Measurements from ENCODE around the gene KDM2B. TPM values are rescaled to one million over a fixed set of nuclear protein-coding genes. Genes with fewer than 3 reads are reported as not detected.
"Not testable (repeated sequence)": the region's sequence is repeated elsewhere in the genome, so short reads cannot be mapped to it uniquely, and the experiment has no call there.

The KDM2B gene
- total RNA-seq, 1 experiment from 2014 or later: 39.1 TPM

DNA sequence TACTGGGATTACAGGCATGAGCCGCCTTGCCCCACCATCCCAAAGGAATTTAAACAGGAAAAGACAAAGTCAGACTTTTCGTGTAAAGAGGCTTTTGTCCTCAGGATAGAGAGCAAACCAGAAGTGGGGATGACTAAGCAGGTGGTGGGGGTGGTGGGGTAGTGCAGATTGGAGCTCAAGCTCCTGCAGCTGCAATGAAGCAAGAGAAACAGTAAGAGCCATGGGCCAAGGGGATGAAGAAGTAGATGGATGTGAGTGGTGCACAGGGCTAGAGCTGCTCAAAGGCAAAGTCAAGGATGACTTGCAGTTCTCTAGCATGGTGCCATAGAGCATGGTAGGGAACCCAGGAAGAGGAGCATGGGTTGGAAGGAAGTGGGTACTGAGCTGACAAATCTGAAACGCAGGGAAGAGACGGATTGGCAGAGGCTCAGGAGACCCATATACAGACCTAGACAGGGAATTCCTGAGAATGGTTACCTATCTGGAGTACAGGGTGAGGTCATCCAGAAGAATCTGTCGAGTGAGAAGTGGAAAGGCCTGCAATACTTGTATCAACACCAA, 192.3 kb downstream of the KDM2B start:
- no peak for DNase-seq
- no peaks in the 10 kb centered on the region for H3K4me1 ChIP-seq (ENCODE audit: low read length)
- no peaks in the 10 kb centered on the region for H3K36me3 ChIP-seq (ENCODE audit: insufficient read depth, low read length)
- H4K20me1 ChIP-seq (ENCODE audit: insufficient read depth, low read depth, low read length): no peaks in the 10 kb centered on the region
- no peak overlapping the region for H3K27ac ChIP-seq (ENCODE audit: low read length)
- no peaks in the 10 kb centered on the region for H3K27me3 ChIP-seq (ENCODE audit: low read length)
- no peak overlapping the region for H3K4me2 ChIP-seq (ENCODE audit: low read depth, low read length, poor library complexity, severe bottlenecking)
- H3K9me2 ChIP-seq (replicated peaks; ENCODE audit: insufficient read depth, low read length): no peaks in the 10 kb centered on the region
- no peak overlapping the region for H3K4me3 ChIP-seq (ENCODE audit: low read length)
- no peaks in the 10 kb centered on the region for H3K9me3 ChIP-seq (ENCODE audit: low read length)
- no peak overlapping the region for H2AFZ ChIP-seq (ENCODE audit: low read length)
- H3K9ac ChIP-seq (ENCODE audit: low read length): no peak overlapping the region
- no peaks in the 10 kb centered on the region for H3K79me2 ChIP-seq (ENCODE audit: low read length)

DNA sequence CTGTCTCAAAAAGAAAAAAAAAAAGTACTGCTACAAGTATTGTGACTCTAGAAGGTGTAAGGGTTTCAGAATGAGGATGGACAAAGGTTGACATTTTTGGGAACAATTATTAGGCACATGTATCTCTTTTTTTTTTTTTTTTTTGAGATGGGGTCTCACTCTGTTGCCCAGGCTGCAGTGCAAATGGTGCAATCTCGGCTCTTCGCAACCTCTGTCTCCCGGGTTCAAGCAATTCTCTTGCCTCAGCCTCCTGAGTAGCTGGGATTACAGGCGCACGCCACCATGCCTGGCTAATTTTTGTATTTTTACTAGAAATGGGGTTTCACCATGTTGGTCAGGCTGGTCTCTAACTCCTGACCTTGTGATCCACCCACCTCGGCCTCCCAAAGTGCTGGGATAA, 195.9 kb downstream of the KDM2B start:
- H3K9me3 ChIP-seq (ENCODE audit: low read length); H3K4me1 ChIP-seq (ENCODE audit: low read length); H3K79me2 ChIP-seq (ENCODE audit: low read length); DNase-seq; H3K4me3 ChIP-seq (ENCODE audit: low read length); H3K9ac ChIP-seq (ENCODE audit: low read length); H2AFZ ChIP-seq (ENCODE audit: low read length); H3K27ac ChIP-seq (ENCODE audit: low read length); H3K27me3 ChIP-seq (ENCODE audit: low read length); H4K20me1 ChIP-seq (ENCODE audit: insufficient read depth, low read depth, low read length); H3K9me2 ChIP-seq (replicated peaks; ENCODE audit: insufficient read depth, low read length); H3K4me2 ChIP-seq (ENCODE audit: low read depth, low read length, poor library complexity, severe bottlenecking); H3K36me3 ChIP-seq (ENCODE audit: insufficient read depth, low read length): not testable (repeated sequence)

DNA sequence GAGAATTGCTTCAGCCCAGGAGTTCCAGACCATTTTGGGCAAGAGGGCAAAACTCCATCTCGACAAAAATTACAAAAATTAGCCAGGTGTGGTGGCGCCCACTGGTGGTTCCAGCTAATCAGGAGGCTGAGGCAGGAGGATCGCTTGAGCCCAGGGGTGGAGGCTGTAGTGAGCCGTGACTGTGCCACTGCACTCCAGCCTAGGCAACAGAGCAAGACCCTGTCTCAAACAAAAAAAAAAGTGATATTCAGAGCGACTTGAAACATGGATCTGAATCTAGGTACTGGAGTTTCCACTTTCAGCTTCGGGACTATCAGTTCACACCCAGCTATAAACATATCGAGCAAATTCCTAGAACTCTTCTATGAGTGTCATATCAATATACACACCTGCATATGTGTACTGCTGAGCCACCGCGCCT, 197.2 kb downstream of the KDM2B start:
- Histone ChIP-seq H3K36me3 (ENCODE audit: insufficient read depth, low read length) (no peaks in the 10 kb centered on the region), H3K9ac (ENCODE audit: low read length) (no peak overlapping the region), H3K4me1 (ENCODE audit: low read length) (no peaks in the 10 kb centered on the region), H4K20me1 (ENCODE audit: insufficient read depth, low read depth, low read length) (no peaks in the 10 kb centered on the region), H3K79me2 (ENCODE audit: low read length) (no peaks in the 10 kb centered on the region), H2AFZ (ENCODE audit: low read length) (no peak overlapping the region), H3K4me2 (ENCODE audit: low read depth, low read length, poor library complexity, severe bottlenecking) (no peak overlapping the region), H3K9me2 (replicated peaks; ENCODE audit: insufficient read depth, low read length) (no peaks in the 10 kb centered on the region), H3K27ac (ENCODE audit: low read length) (no peak overlapping the region), H3K9me3 (ENCODE audit: low read length) (no peaks in the 10 kb centered on the region), H3K27me3 (ENCODE audit: low read length) (no peaks in the 10 kb centered on the region), H3K4me3 (ENCODE audit: low read length) (no peak overlapping the region)
- no peak for DNase-seq

DNA sequence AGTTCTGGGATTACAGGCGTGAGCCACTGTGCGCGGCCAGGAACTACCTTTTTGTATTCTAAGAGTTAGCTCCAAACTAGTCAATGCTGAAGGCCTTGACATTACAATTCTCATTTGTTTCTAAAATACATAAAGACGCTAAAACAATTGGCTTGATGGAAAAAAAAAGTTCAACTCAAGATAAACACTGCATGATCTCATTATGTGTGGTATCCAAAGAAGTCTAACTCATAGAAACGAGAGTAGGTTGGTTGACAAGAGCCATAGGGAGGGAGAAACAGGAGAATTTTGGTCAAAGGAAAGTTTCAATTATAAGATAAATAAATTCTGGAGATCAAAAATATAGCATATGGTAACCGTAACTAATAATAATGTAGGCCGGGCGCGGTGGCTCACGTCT, 200.9 kb downstream of the KDM2B start:
- no peak overlapping the region for H3K4me2 ChIP-seq (ENCODE audit: low read depth, low read length, poor library complexity, severe bottlenecking)
- no peak overlapping the region for H3K9ac ChIP-seq (ENCODE audit: low read length)
- H3K79me2 ChIP-seq (ENCODE audit: low read length): no peaks in the 10 kb centered on the region
- no peak overlapping the region for H3K27ac ChIP-seq (ENCODE audit: low read length)
- H2AFZ ChIP-seq (ENCODE audit: low read length): no peak overlapping the region
- no peaks in the 10 kb centered on the region for H3K9me2 ChIP-seq (replicated peaks; ENCODE audit: insufficient read depth, low read length)
- no peaks in the 10 kb centered on the region for H3K9me3 ChIP-seq (ENCODE audit: low read length)
- no peaks in the 10 kb centered on the region for H3K36me3 ChIP-seq (ENCODE audit: insufficient read depth, low read length)
- DNase-seq: no peak
- no peaks in the 10 kb centered on the region for H3K4me1 ChIP-seq (ENCODE audit: low read length)
- no peaks in the 10 kb centered on the region for H4K20me1 ChIP-seq (ENCODE audit: insufficient read depth, low read depth, low read length)
- H3K27me3 ChIP-seq (ENCODE audit: low read length): no peaks in the 10 kb centered on the region
- H3K4me3 ChIP-seq (ENCODE audit: low read length): no peak overlapping the region

Small RNA genes lying within 50 kb of the gene (small RNA-seq; reads per million reads assigned to genes)
- gene RNU6-1004P: not detected

Other genes starting within 250 kb of the KDM2B start
- gene ANAPC5, start 228.6 kb downstream of the KDM2B start, total RNA-seq (2014; rRNA removed; shearing (Covaris generic); ENCODE audit: low replicate concordance): 173 and 181 TPM in 2 replicates
- gene RNF34, start 180.9 kb downstream of the KDM2B start, total RNA-seq (2014; rRNA removed; shearing (Covaris generic); ENCODE audit: low replicate concordance): 66.6 and 109 TPM in 2 replicates
- gene ORAI1, start 45.5 kb upstream of the KDM2B start, total RNA-seq (2014; rRNA removed; shearing (Covaris generic); ENCODE audit: low replicate concordance): 17.6 and 20.3 TPM in 2 replicates
- gene MORN3, start 88.6 kb upstream of the KDM2B start, total RNA-seq (2014; rRNA removed; shearing (Covaris generic); ENCODE audit: low replicate concordance): 0.25 and 1.6 TPM in 2 replicates
- gene TMEM120B, start 131.7 kb upstream of the KDM2B start, total RNA-seq (2014; rRNA removed; shearing (Covaris generic); ENCODE audit: low replicate concordance): 8.7 and 15.8 TPM in 2 replicates
- gene RHOF, start 212.7 kb upstream of the KDM2B start, total RNA-seq (2014; rRNA removed; shearing (Covaris generic); ENCODE audit: low replicate concordance): 7.2 and 17.5 TPM in 2 replicates
- gene SETD1B, start 223.0 kb upstream of the KDM2B start, total RNA-seq (2014; rRNA removed; shearing (Covaris generic); ENCODE audit: low replicate concordance): 2.1 and 2.3 TPM in 2 replicates

All from Karpas-422 (cell line).